ENCODE results near the gene TAS1R1.
"Not testable (repeated sequence)": the region's sequence is repeated elsewhere in the genome, so short reads cannot be mapped to it uniquely, and the experiment has no call there.

TAS1R1 gene

GRCh38 chr1:6538956-6539355, 16.2 kb upstream of the TAS1R1 start:
- no peaks in the 10 kb centered on the region for H3K4me1 Mint-ChIP-seq (ENCODE audit: low read depth)
- H3K27me3 Mint-ChIP-seq: no peaks in the 10 kb centered on the region
- no peaks in the 10 kb centered on the region for H3K9me3 Mint-ChIP-seq (ENCODE audit: low read depth)
- no peak overlapping the region for H3K4me3 Mint-ChIP-seq
- H3K27ac Mint-ChIP-seq: peak overlapping the region; percentile 58
- H3K36me3 Mint-ChIP-seq: no peaks in the 10 kb centered on the region

GRCh38 chr1:6544831-6545230, 10.3 kb upstream of the TAS1R1 start:
- H3K27ac Mint-ChIP-seq: peak overlapping the region; percentile 94

GRCh38 chr1:6545276-6546112, 9.6 kb upstream of the TAS1R1 start:
- Mint-ChIP-seq H3K4me1 (ENCODE audit: low read depth) (peaks cover 32% of the 10 kb centered on the region), H3K36me3 (peaks cover 13% of the 10 kb centered on the region), H3K27me3 (no peaks in the 10 kb centered on the region), H3K9me3 (ENCODE audit: low read depth) (no peaks in the 10 kb centered on the region), H3K27ac (peak overlapping the region; percentile 94), H3K4me3 (peak overlapping the region; percentile 74)

More at GRCh38 chr1:6544831-6545230, 10.3 kb upstream of the TAS1R1 start:
- Mint-ChIP-seq H3K4me3 (peak overlapping the region; percentile 74), H3K36me3 (peaks cover 13% of the 10 kb centered on the region), H3K27me3 (no peaks in the 10 kb centered on the region), H3K9me3 (ENCODE audit: low read depth) (no peaks in the 10 kb centered on the region), H3K4me1 (ENCODE audit: low read depth) (peaks cover 32% of the 10 kb centered on the region)

- H3K4me1 Mint-ChIP-seq (ENCODE audit: low read depth): peaks cover 32% of the 10 kb centered on the region
- peak overlapping the region; percentile 74 for H3K4me3 Mint-ChIP-seq
- H3K36me3 Mint-ChIP-seq: peaks cover 13% of the 10 kb centered on the region
- H3K27ac Mint-ChIP-seq: peak overlapping the region; percentile 94
- no peaks in the 10 kb centered on the region for H3K9me3 Mint-ChIP-seq (ENCODE audit: low read depth)
- no peaks in the 10 kb centered on the region for H3K27me3 Mint-ChIP-seq
These were observed 8.8 kb upstream of the TAS1R1 start for GRCh38 chr1:6546326-6546725.

GRCh38 chr1:6547301-6547700, 7.8 kb upstream of the TAS1R1 start:
- Mint-ChIP-seq H3K27me3 (no peaks in the 10 kb centered on the region), H3K36me3 (peaks cover 13% of the 10 kb centered on the region), H3K4me3 (peak overlapping the region; percentile 6), H3K4me1 (ENCODE audit: low read depth) (peaks cover 36% of the 10 kb centered on the region), H3K9me3 (ENCODE audit: low read depth) (no peaks in the 10 kb centered on the region), H3K27ac (peak overlapping the region; percentile 94)

- Mint-ChIP-seq H3K4me3 (peak within 1 kb of the TSS; percentile 85), H3K36me3 (no peaks in the 10 kb centered on the region), H3K27ac (peak within 1 kb of the TSS; percentile 78), H3K9me3 (ENCODE audit: low read depth) (no peaks in the 10 kb centered on the region), H3K27me3 (no peaks in the 10 kb centered on the region), H3K4me1 (ENCODE audit: low read depth) (peaks cover 17% of the 10 kb centered on the region)
These were observed 838 bp upstream of the TAS1R1 start, which contains the start of gene NOL9 for GRCh38 chr1:6554031-6554906. Gene NOL9 (minus strand): TSS chr1:6554513. CDS start chr1:6554502, 11 bp downstream.

- Mint-ChIP-seq H3K4me1 (ENCODE audit: low read depth) (peaks cover 13% of the 10 kb centered on the region), H3K27me3 (no peaks in the 10 kb centered on the region), H3K36me3 (no peaks in the 10 kb centered on the region), H3K27ac (no peak overlapping the region), H3K9me3 (ENCODE audit: low read depth) (no peaks in the 10 kb centered on the region), H3K4me3 (no peak overlapping the region)
These were observed 2.5 kb downstream of the TAS1R1 start for GRCh38 chr1:6557597-6557996.

- H3K4me1 Mint-ChIP-seq (ENCODE audit: low read depth); H3K9me3 Mint-ChIP-seq (ENCODE audit: low read depth); H3K27ac Mint-ChIP-seq; H3K27me3 Mint-ChIP-seq; H3K36me3 Mint-ChIP-seq; H3K4me3 Mint-ChIP-seq: not testable (repeated sequence)
These were observed 4.1 kb downstream of the TAS1R1 start for GRCh38 chr1:6559161-6559560.

GRCh38 chr1:6560267-6560666, 5.2 kb downstream of the TAS1R1 start:
- Mint-ChIP-seq H3K9me3 (ENCODE audit: low read depth) (no peaks in the 10 kb centered on the region), H3K4me3 (no peak overlapping the region), H3K4me1 (ENCODE audit: low read depth) (peaks cover 2% of the 10 kb centered on the region), H3K27me3 (no peaks in the 10 kb centered on the region), H3K36me3 (no peaks in the 10 kb centered on the region), H3K27ac (no peak overlapping the region)

GRCh38 chr1:6569033-6569432, 13.9 kb downstream of the TAS1R1 start:
- no peaks in the 10 kb centered on the region for H3K36me3 Mint-ChIP-seq
- H3K4me3 Mint-ChIP-seq: no peak overlapping the region
- no peaks in the 10 kb centered on the region for H3K9me3 Mint-ChIP-seq (ENCODE audit: low read depth)
- no peaks in the 10 kb centered on the region for H3K27me3 Mint-ChIP-seq
- H3K27ac Mint-ChIP-seq: no peak overlapping the region
- H3K4me1 Mint-ChIP-seq (ENCODE audit: low read depth): no peaks in the 10 kb centered on the region

- H3K27me3 Mint-ChIP-seq: no peaks in the 10 kb centered on the region
- H3K4me1 Mint-ChIP-seq (ENCODE audit: low read depth): no peaks in the 10 kb centered on the region
- H3K36me3 Mint-ChIP-seq: no peaks in the 10 kb centered on the region
- H3K27ac Mint-ChIP-seq: no peak overlapping the region
- H3K9me3 Mint-ChIP-seq (ENCODE audit: low read depth): no peaks in the 10 kb centered on the region
- H3K4me3 Mint-ChIP-seq: no peak overlapping the region
These were observed 15.0 kb downstream of the TAS1R1 start for GRCh38 chr1:6570100-6570499.

- no peaks in the 10 kb centered on the region for H3K36me3 Mint-ChIP-seq
These were observed 15.9 kb downstream of the TAS1R1 start for GRCh38 chr1:6570987-6571386.

GRCh38 chr1:6572653-6573383, 17.7 kb downstream of the TAS1R1 start:
- no peak overlapping the region for H3K27ac Mint-ChIP-seq
- no peaks in the 10 kb centered on the region for H3K27me3 Mint-ChIP-seq
- H3K4me1 Mint-ChIP-seq (ENCODE audit: low read depth): no peaks in the 10 kb centered on the region
- no peak overlapping the region for H3K4me3 Mint-ChIP-seq
- H3K36me3 Mint-ChIP-seq: no peaks in the 10 kb centered on the region
- no peaks in the 10 kb centered on the region for H3K9me3 Mint-ChIP-seq (ENCODE audit: low read depth)

More at GRCh38 chr1:6570987-6571386, 15.9 kb downstream of the TAS1R1 start:
- Mint-ChIP-seq H3K4me3 (no peak overlapping the region), H3K4me1 (ENCODE audit: low read depth) (no peaks in the 10 kb centered on the region), H3K27ac (no peak overlapping the region), H3K9me3 (ENCODE audit: low read depth) (no peaks in the 10 kb centered on the region), H3K27me3 (no peaks in the 10 kb centered on the region)

- no peaks in the 10 kb centered on the region for H3K4me1 Mint-ChIP-seq (ENCODE audit: low read depth)
- no peaks in the 10 kb centered on the region for H3K9me3 Mint-ChIP-seq (ENCODE audit: low read depth)
- no peak overlapping the region for H3K4me3 Mint-ChIP-seq
- no peaks in the 10 kb centered on the region for H3K36me3 Mint-ChIP-seq
- H3K27me3 Mint-ChIP-seq: no peaks in the 10 kb centered on the region
- no peak overlapping the region for H3K27ac Mint-ChIP-seq
These were observed 19.0 kb downstream of the TAS1R1 start for GRCh38 chr1:6574025-6574620.
